H1 (cell line): ENCODE measurements around the gene VPS54. TPM values are rescaled to one million over a fixed set of nuclear protein-coding genes. Genes with fewer than 3 reads are reported as not detected.

Experiments used
- CTCF ChIA-PET: fragments of 300-600 bp; sonication (Branson Sonifier 250); formaldehyde crosslinking; loops from one replicate; lab custom pipeline; 2021; ENCODE audit not compliant: partially characterized antibody; lab: Charles Lee
- POLR2A ChIA-PET: fragments of 300-600 bp; sonication (Branson Sonifier 250); formaldehyde crosslinking; loops from one replicate; lab custom pipeline; 2021; ENCODE audit warnings: inconsistent platforms; ENCODE audit not compliant: partially characterized antibody; lab: Charles Lee
- DNase-seq, 2 experiments: peaks; one replicate each; pipeline versions ENCODE4 v3.0.0 to v3.0.0-alpha.2; 2010 to 2022; ENCODE audit warnings: low spot score in 2 of 2, low read depth in 1 of 2, mixed read lengths in 1 of 2
- FAIRE-seq: peaks from 2 replicates; lab custom pipeline; 2011; peaks lifted over from hg19 to GRCh38; lab: Jason Lieb, UNC
- H2AFZ ChIP-seq: 2 replicates; pipeline ENCODE4 v1.8.1; 2012; ENCODE audit warnings: low read length, inconsistent platforms
- H2AK5ac ChIP-seq: 2 replicates; pipeline ENCODE4 v1.6.1; 2013; ENCODE audit warnings: low read depth, low read length
- H2BK120ac ChIP-seq: replicated peaks from 2 replicates; pipeline ENCODE3; 2013; ENCODE audit warnings: low read depth, low read length, inconsistent platforms
- H2BK12ac ChIP-seq: 2 replicates; pipeline ENCODE4 v1.6.1; 2013; ENCODE audit warnings: low read depth, low read length
- H2BK15ac ChIP-seq: 2 replicates; pipeline ENCODE4 v1.6.1; 2013; ENCODE audit warnings: low read length
- H2BK20ac ChIP-seq: 2 replicates; pipeline ENCODE4 v1.6.1; 2013; ENCODE audit warnings: low read length
- H2BK5ac ChIP-seq: 2 replicates; pipeline ENCODE4 v1.6.1; 2013; ENCODE audit warnings: low read depth, low read length
- H3K14ac ChIP-seq: 2 replicates; pipeline ENCODE4 v1.6.1; 2013; ENCODE audit warnings: inconsistent platforms; ENCODE audit not compliant: insufficient read length
- H3K18ac ChIP-seq: 2 replicates; pipeline ENCODE4 v1.6.1; 2013; ENCODE audit warnings: low read length; ENCODE audit errors: extremely low read depth
- H3K23ac ChIP-seq: 2 replicates; pipeline ENCODE4 v1.6.1; 2013; ENCODE audit warnings: inconsistent platforms; ENCODE audit not compliant: insufficient read length
- H3K23me2 ChIP-seq: 2 replicates; pipeline ENCODE4 v1.6.1; 2013; ENCODE audit warnings: low read depth, low read length
- H3K27ac ChIP-seq: 2 replicates; pipeline ENCODE4 v1.6.1; 2011; ENCODE audit warnings: low read depth, low read length, inconsistent platforms
- H3K27me3 ChIP-seq, 4 experiments: replicated peaks in 1 of 4; 1 replicate in 1 of 4; 2 replicates in 3 of 4; pipeline versions ENCODE4 v1.6.1 to v1.8.1; 2011 to 2013; ENCODE audit warnings: low read length in 3 of 4, mild to moderate bottlenecking in 3 of 4, inconsistent platforms in 2 of 4, mixed read lengths in 2 of 4, moderate library complexity in 1 of 4; ENCODE audit not compliant: control insufficient read depth in 3 of 4, insufficient read depth in 3 of 4; ENCODE audit errors: extremely low read depth in 1 of 4
- H3K36me3 ChIP-seq, 4 experiments: 2 replicates each; pipeline versions ENCODE4 v1.6.1 to v1.8.1; 2011 to 2013; ENCODE audit warnings: mild to moderate bottlenecking in 4 of 4, low read length in 3 of 4, moderate library complexity in 2 of 4, control low read depth in 1 of 4, inconsistent platforms in 1 of 4; ENCODE audit not compliant: insufficient read depth in 4 of 4, control insufficient read depth in 2 of 4
- H3K4ac ChIP-seq: replicated peaks from 2 replicates; pipeline ENCODE3; 2013; ENCODE audit warnings: low read length, low read depth, mixed read lengths, inconsistent platforms; ENCODE audit not compliant: insufficient read length
- H3K4me1 ChIP-seq, 4 experiments: replicated peaks in 1 of 4; 1 replicate in 1 of 4; 2 replicates in 3 of 4; pipeline versions ENCODE4 v1.6.1 to v1.8.1; 2011 to 2013; ENCODE audit warnings: low read length in 3 of 4, inconsistent platforms in 2 of 4, mixed read lengths in 1 of 4; ENCODE audit not compliant: insufficient read depth in 4 of 4, control insufficient read depth in 3 of 4
- H3K4me2 ChIP-seq, 2 experiments: 2 replicates each; pipeline versions ENCODE4 v1.6.1 to v1.8.1; 2011 to 2013; ENCODE audit warnings: low read depth in 2 of 2, low read length in 2 of 2, control low read depth in 1 of 2, inconsistent platforms in 1 of 2, mild to moderate bottlenecking in 1 of 2; ENCODE audit not compliant: insufficient read depth in 1 of 2
- H3K4me3 ChIP-seq, 4 experiments: fragments of 200-600, 300-600 bp in 1 of 4; sonication (generic), shearing (Covaris generic), sonication (Bioruptor Twin) in 1 of 4; 2 replicates each; pipeline versions ENCODE4 v1.5.1 to v1.8.1; 2011 to 2016; ENCODE audit warnings: low read length in 4 of 4, low read depth in 3 of 4, control low read depth in 2 of 4, inconsistent platforms in 2 of 4, mild to moderate bottlenecking in 2 of 4, mixed read lengths in 1 of 4, moderate library complexity in 1 of 4; ENCODE audit not compliant: insufficient read depth in 2 of 4; ENCODE audit errors: extremely low read depth in 1 of 4
- H3K56ac ChIP-seq: replicated peaks from 2 replicates; pipeline ENCODE3; 2013; ENCODE audit warnings: low read depth, mild to moderate bottlenecking, mixed read lengths, low read length, inconsistent platforms; ENCODE audit not compliant: insufficient read length
- H3K79me1 ChIP-seq: 2 replicates; pipeline ENCODE4 v1.6.1; 2013; ENCODE audit warnings: low read depth, low read length, control low read depth
- H3K79me2 ChIP-seq, 2 experiments: 2 replicates each; pipeline versions ENCODE4 v1.6.1 to v1.8.1; 2012 to 2013; ENCODE audit warnings: low read length in 2 of 2, mild to moderate bottlenecking in 2 of 2, inconsistent platforms in 1 of 2; ENCODE audit not compliant: insufficient read depth in 2 of 2, control insufficient read depth in 1 of 2
- H3K9ac ChIP-seq, 4 experiments: replicated peaks in 1 of 4; 1 replicate in 1 of 4; 2 replicates in 3 of 4; pipeline versions ENCODE4 v1.6.1 to v1.8.1; 2011 to 2013; ENCODE audit warnings: low read depth in 3 of 4, low read length in 3 of 4, control low read depth in 2 of 4, mild to moderate bottlenecking in 2 of 4, moderate library complexity in 2 of 4, inconsistent platforms in 1 of 4; ENCODE audit errors: extremely low read depth in 1 of 4
- H3K9me3 ChIP-seq, 2 experiments: 2 replicates each; pipeline versions ENCODE4 v1.6.1 to v1.8.1; 2012 to 2013; ENCODE audit warnings: mild to moderate bottlenecking in 2 of 2, moderate library complexity in 2 of 2, control low read depth in 1 of 2, inconsistent platforms in 1 of 2, low read depth in 1 of 2, low read length in 1 of 2, mixed read lengths in 1 of 2; ENCODE audit not compliant: insufficient read depth in 2 of 2
- H4K20me1 ChIP-seq, 2 experiments: replicated peaks in 1 of 2; 2 replicates each; pipeline versions ENCODE3 to v1.8.1; 2011 to 2013; ENCODE audit warnings: inconsistent platforms in 2 of 2, low read length in 2 of 2, mild to moderate bottlenecking in 1 of 2; ENCODE audit not compliant: insufficient read depth in 2 of 2, control insufficient read depth in 1 of 2
- H4K5ac ChIP-seq: 2 replicates; pipeline ENCODE4 v1.6.1; 2013; ENCODE audit warnings: low read length, low read depth, mixed read lengths, inconsistent platforms; ENCODE audit not compliant: insufficient read length
- H4K8ac ChIP-seq: 2 replicates; pipeline ENCODE4 v1.8.0; 2013; ENCODE audit warnings: mild to moderate bottlenecking, moderate library complexity, low read length, inconsistent platforms; ENCODE audit not compliant: insufficient read depth; ENCODE audit errors: extremely low read depth
- H4K91ac ChIP-seq: replicated peaks from 2 replicates; pipeline ENCODE3; 2013; ENCODE audit warnings: low read length, mixed read lengths, inconsistent platforms; ENCODE audit not compliant: insufficient read length
- POLR2A ChIP-seq, 2 experiments: IDR thresholded peaks; 1 replicate in 1 of 2; 2 replicates in 1 of 2; pipeline ENCODE4 v1.6.1; 2011; ENCODE audit warnings: low read depth in 2 of 2, low read length in 2 of 2, mild to moderate bottlenecking in 2 of 2; ENCODE audit errors: control extremely low read depth in 1 of 2
- POLR2AphosphoS5 ChIP-seq: IDR thresholded peaks from 2 replicates; pipeline ENCODE4 v1.6.1; 2011; ENCODE audit warnings: low read depth, low read length
- POU5F1 ChIP-seq: IDR thresholded peaks from 2 replicates; pipeline ENCODE4 v1.6.1; 2011; ENCODE audit warnings: low read depth, mild to moderate bottlenecking, low read length, moderate library complexity
- SIN3A ChIP-seq, 2 experiments: IDR thresholded peaks in 1 of 2; conservative IDR thresholded peaks in 1 of 2; 2 replicates each; pipeline ENCODE4 v1.6.1; 2011 to 2012; ENCODE audit warnings: low read length in 2 of 2, improper control_type of control experiment in 1 of 2, low read depth in 1 of 2, mild to moderate bottlenecking in 1 of 2
- TAF7 ChIP-seq: optimal IDR thresholded peaks from 2 replicates; pipeline ENCODE3; 2011; ENCODE audit warnings: low read depth, mild to moderate bottlenecking, inconsistent platforms, low read length, moderate library complexity, borderline replicate concordance
- WGBS, 2 experiments: shearing (Covaris generic) in 1 of 2; methylation state at CpG; one replicate each; pipeline versions ENCODE4 v1.1.6 to v1.1.7; 2013 to 2015; ENCODE audit warnings: low lambda C conversion rate in 2 of 2, mixed read lengths in 2 of 2, inconsistent platforms in 1 of 2, low coverage in 1 of 2, missing lambda C conversion rate in 1 of 2; ENCODE audit not compliant: insufficient replicate concordance in 2 of 2, insufficient coverage in 1 of 2, insufficient read length in 1 of 2; ENCODE audit errors: extremely low coverage in 1 of 2, missing lambda C conversion rate in 1 of 2; 5-methylcytosine and 5-hydroxymethylcytosine counted together
- polyA plus RNA-seq, 7 experiments: library from polyadenylated mRNA; depleted of rRNA in 3 of 7; stranded (reverse) in 5 of 7; unstranded in 2 of 7; fragments of >200 nt in 5 of 7; fragments of 200-250 nt in 2 of 7; gene quantifications; 1 replicate in 5 of 7; 2 replicates in 1 of 7; 4 replicates in 1 of 7; pipeline versions ENCODE4 v1.2.1 to v1.2.3, GENCODE V29; 2011 to 2013; ENCODE audit warnings: missing spikeins in 2 of 7, mixed read lengths in 2 of 7
- total RNA-seq: library from RNA; stranded (reverse); fragmentation: NEBNext Ultra II Directional; extraction: Animal tissue kit (Norgen Biotek cat#: 25700); gene quantifications from 2 replicates; pipeline ENCODE4 v1.2.1, GENCODE V29; 2021

Gene VPS54
- total and polyA plus RNA-seq, 2 of the 8 experiments (the other 6 are each of a cell fraction or from before 2014, with no cell fraction given): 3.6 to 13.2 TPM

GRCh38 chr2:63843791-63844190, 175.4 kb downstream of the VPS54 start:
- no peaks in the 10 kb centered on the region for H3K79me1 ChIP-seq
- 8% methylated on average over 2 of the region's 2 CpGs; no CpG with 5 or more reads in 1 of the 2 experiments for WGBS, 2 experiments
- peaks cover 0 to 50% (median 8%) of the 10 kb centered on the region in 4 experiments; a peak in 4 of 8 replicates for H3K36me3 ChIP-seq
- no peak overlapping the region for H2BK12ac ChIP-seq
- no peak overlapping the region for H3K18ac ChIP-seq
- H4K8ac ChIP-seq: no peak overlapping the region
- H2AFZ ChIP-seq: no peak overlapping the region
- H3K4me3 ChIP-seq: peak overlapping the region; percentile 94 to 100 (median 97)
- peaks cover 11% of the 10 kb centered on the region in 2 experiments for H4K20me1 ChIP-seq
- H3K27me3 ChIP-seq: no peaks in the 10 kb centered on the region
- peak overlapping the region; percentile 62 for H4K5ac ChIP-seq
- H2AK5ac ChIP-seq: no peak overlapping the region
- no peak overlapping the region for H2BK15ac ChIP-seq
- H3K27ac ChIP-seq: no peak overlapping the region; the same call in 1 of the 2 replicates
- no peak overlapping the region for H3K4ac ChIP-seq
- peak overlapping the region in 3 of 4 experiments; percentile 57 to 91 (median 89); a peak in 6 of 7 replicates for H3K9ac ChIP-seq
- H3K4me2 ChIP-seq: peak overlapping the region; percentile 78 to 94
- H3K23me2 ChIP-seq: peaks cover 15% of the 10 kb centered on the region
- no peak overlapping the region for H2BK5ac ChIP-seq
- H3K14ac ChIP-seq: no peak overlapping the region
- peaks cover 39 to 88% of the 10 kb centered on the region in 2 experiments for H3K79me2 ChIP-seq
- TF ChIP-seq SIN3A (conservative IDR thresholded peaks at IDR 0.05 in 1 of 2, IDR thresholded peaks at IDR 0.05 in 1 of 2; ENCODE audit: low read depth in 1 of 2, low read length in 2 of 2) (0 out of 4 replicates have a peak, but pooled peaks of 1 of the 2 experiments have one; percentile 2), TAF7 (peak; percentile 42), POLR2AphosphoS5 (peak; percentile 73; the same call in 1 of the 2 replicates), POU5F1 (no peak), POLR2A (IDR thresholded peaks at IDR 0.05; ENCODE audit: control extremely low read depth in 1 of 2, low read depth in 2 of 2, low read length in 2 of 2) (0 out of 3 replicates have a peak, but pooled peaks of 1 of the 2 experiments have one; percentile 16)
- H4K91ac ChIP-seq: peak overlapping the region; percentile 52
- CTCF ChIA-PET: interaction anchor here (2.8 to 5.1 kb wide), 3 partner anchors 144 to 151 kb away, joined by 12 to 19 read pairs (median 17); no protein-coding TSS in a partner anchor
- POLR2A ChIA-PET: interaction anchor here (0.9 to 10.8 kb wide), 16 partner anchors 10 to 255 kb away, joined by 3 to 297 read pairs (median 4); partner anchors contain the start of genes MDH1 and WDPCP
- H3K23ac ChIP-seq: no peak overlapping the region
- peaks cover 0 to 15% (median 1%) of the 10 kb centered on the region in 4 experiments; a peak in 3 of 7 replicates for H3K4me1 ChIP-seq
- DNase-seq (no peak), FAIRE-seq (no peak)
- H3K9me3 ChIP-seq: no peaks in the 10 kb centered on the region
- no peak overlapping the region for H2BK120ac ChIP-seq
- no peak overlapping the region for H3K56ac ChIP-seq
- H2BK20ac ChIP-seq: no peak overlapping the region
